HepG2 (cell line): ENCODE measurements around the gene LBX2. TPM values are rescaled to one million over a fixed set of nuclear protein-coding genes. Genes with fewer than 3 reads are reported as not detected.

Experiments
- AFF4 ChIP-seq: sonication (generic); formaldehyde crosslinking; IDR thresholded peaks from 2 replicates; pipeline ENCODE4 v1.4.0; 2020; ENCODE audit warnings: missing genetic modification reagents
- AKAP8 ChIP-seq: sonication (generic); formaldehyde crosslinking; IDR thresholded peaks from 2 replicates; pipeline ENCODE4 v1.5.1; 2020; ENCODE audit warnings: mild to moderate bottlenecking, missing genetic modification reagents
- FOXA1 ChIP-seq, 2 experiments: fragments of 450-650 bp in 1 of 2; sonication (generic) in 1 of 2; formaldehyde crosslinking in 1 of 2; IDR thresholded peaks; 2 replicates each; pipeline versions ENCODE4 v1.4.0 to v1.6.1; 2016 to 2020; ENCODE audit warnings: missing genetic modification reagents in 1 of 2
- MAFK ChIP-seq, 2 experiments: IDR thresholded peaks in 1 of 2; conservative IDR thresholded peaks in 1 of 2; 2 replicates each; pipeline ENCODE4 v1.6.1; 2011; ENCODE audit warnings: improper control_type of control experiment in 2 of 2, low read length in 2 of 2
- MXD4 ChIP-seq: IDR thresholded peaks from 2 replicates; pipeline ENCODE4 v1.6.1; 2016; ENCODE audit warnings: mild to moderate bottlenecking, missing biosample characterization, missing genetic modification reagents
- SYNCRIP ChIP-seq: fragments of 200-400 bp; formaldehyde crosslinking; IDR thresholded peaks from 2 replicates; pipeline ENCODE4 v1.6.1; 2018; ENCODE audit warnings: mild to moderate bottlenecking, low read depth, low read length; ENCODE audit not compliant: insufficient read depth
- TAF1 ChIP-seq: sonication (generic); formaldehyde crosslinking; IDR thresholded peaks from 2 replicates; pipeline ENCODE4 v1.4.0; 2020; ENCODE audit warnings: missing genetic modification reagents
- TEF ChIP-seq: sonication (generic); formaldehyde crosslinking; IDR thresholded peaks from 2 replicates; pipeline ENCODE4 v1.5.0; 2020; ENCODE audit warnings: missing genetic modification reagents
- WIZ ChIP-seq: sonication (generic); formaldehyde crosslinking; IDR thresholded peaks from 2 replicates; pipeline ENCODE4 v1.5.1; 2020; ENCODE audit warnings: mild to moderate bottlenecking, missing genetic modification reagents
- XRCC5 ChIP-seq: fragments of 200-400 bp; formaldehyde crosslinking; optimal IDR thresholded peaks from 2 replicates; pipeline ENCODE3; 2017; ENCODE audit warnings: mild to moderate bottlenecking, low read length
- ZBED4 ChIP-seq: sonication (generic); formaldehyde crosslinking; IDR thresholded peaks from 2 replicates; pipeline ENCODE4 v1.4.0; 2020; ENCODE audit warnings: missing genetic modification reagents, borderline replicate concordance
- ZNF230 ChIP-seq: sonication (generic); formaldehyde crosslinking; IDR thresholded peaks from 2 replicates; pipeline ENCODE4 v1.4.0; 2020; ENCODE audit warnings: mild to moderate bottlenecking, missing genetic modification reagents
- ZNF235 ChIP-seq: sonication (generic); formaldehyde crosslinking; IDR thresholded peaks from 2 replicates; pipeline ENCODE4 v1.8.1; 2023; ENCODE audit warnings: mild to moderate bottlenecking, missing genetic modification reagents, borderline replicate concordance
- ZNF615 ChIP-seq: sonication (generic); formaldehyde crosslinking; IDR thresholded peaks from 2 replicates; pipeline ENCODE4 v1.5.0; 2020; ENCODE audit warnings: mild to moderate bottlenecking, missing genetic modification reagents, borderline replicate concordance
- ZNF740 ChIP-seq: sonication (generic); formaldehyde crosslinking; IDR thresholded peaks from 2 replicates; pipeline ENCODE4 v1.4.0; 2020; ENCODE audit warnings: missing genetic modification reagents
- polyA plus RNA-seq, 8 experiments: library from polyadenylated mRNA; depleted of rRNA in 3 of 8; stranded (reverse) in 7 of 8; unstranded in 1 of 8; fragments of >200 nt; fragmentation: Illumina TruSeq in 4 of 8; extraction: Trizol in 4 of 8; gene quantifications; 2 replicates each; pipeline versions ENCODE4 v1.2.1 to v1.2.3, GENCODE V29; 2011 to 2016; ENCODE audit warnings: low read depth in 4 of 8, missing spikeins in 1 of 8, mixed read lengths in 1 of 8; ENCODE audit not compliant: insufficient read depth in 1 of 8
- total RNA-seq, 5 experiments: library from RNA; depleted of rRNA; stranded (reverse); fragments of >200 nt; fragmentation: Illumina TruSeq; extraction: Trizol; gene quantifications; 2 replicates each; pipeline ENCODE4 v1.2.3, GENCODE V29; 2016; ENCODE audit warnings: low read depth in 1 of 5
- TF ChIP-seq, protein P1 (sequence below): sonication (generic); formaldehyde crosslinking; IDR thresholded peaks from 2 replicates; pipeline ENCODE4 v1.8.1; 2023; ENCODE audit warnings: mild to moderate bottlenecking, missing genetic modification reagents
- TF ChIP-seq, protein P2 (sequence below): sonication (generic); formaldehyde crosslinking; IDR thresholded peaks from 2 replicates; pipeline ENCODE4 v1.5.0; 2020; ENCODE audit warnings: missing genetic modification reagents

Gene LBX2
- total and polyA plus RNA-seq, 2 of the 13 experiments (the other 11 are each of a cell fraction or from before 2014, with no cell fraction given) = 6.4 to 8.1 TPM

DNA sequence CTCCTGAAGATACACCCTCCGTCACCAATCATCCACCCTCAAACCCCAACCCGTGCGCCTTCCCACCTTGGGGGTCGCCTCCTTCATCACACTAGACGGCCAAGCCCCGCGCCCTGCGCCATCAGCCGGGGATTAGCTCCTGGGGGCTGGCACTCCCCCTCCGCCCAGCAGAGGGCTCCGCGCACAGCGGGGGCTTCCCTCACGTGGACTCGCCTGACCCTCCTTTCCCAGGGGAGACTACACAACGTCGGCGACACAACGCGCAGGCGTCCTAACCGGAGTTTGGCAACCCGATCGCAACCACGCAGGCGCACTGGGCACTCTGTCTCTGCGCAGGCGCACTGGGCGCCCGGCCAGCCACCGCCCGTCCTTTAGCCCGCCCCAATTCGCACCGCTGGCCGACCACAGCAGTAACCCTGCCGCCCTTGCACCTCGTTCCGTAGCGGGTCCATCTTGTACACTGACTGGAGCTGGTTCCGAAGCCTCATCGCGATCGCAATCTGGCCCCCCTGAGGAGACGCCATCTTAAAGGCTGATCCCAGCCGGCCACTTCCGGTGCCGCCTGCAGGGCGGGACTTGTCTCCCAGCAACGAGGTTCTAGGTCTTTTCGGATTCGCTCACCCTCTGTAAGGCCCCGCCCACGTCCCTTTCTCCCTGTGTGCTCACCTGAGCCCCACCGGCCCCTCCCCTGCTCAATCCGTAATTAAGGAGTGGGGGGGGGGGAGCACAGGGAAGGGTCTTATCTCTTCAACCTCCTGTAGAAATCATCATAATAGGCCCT lies 7.9 kb upstream of the LBX2 start, which contains the start of gene PCGF1 (continued):
- TF ChIP-seq, protein P1, sequence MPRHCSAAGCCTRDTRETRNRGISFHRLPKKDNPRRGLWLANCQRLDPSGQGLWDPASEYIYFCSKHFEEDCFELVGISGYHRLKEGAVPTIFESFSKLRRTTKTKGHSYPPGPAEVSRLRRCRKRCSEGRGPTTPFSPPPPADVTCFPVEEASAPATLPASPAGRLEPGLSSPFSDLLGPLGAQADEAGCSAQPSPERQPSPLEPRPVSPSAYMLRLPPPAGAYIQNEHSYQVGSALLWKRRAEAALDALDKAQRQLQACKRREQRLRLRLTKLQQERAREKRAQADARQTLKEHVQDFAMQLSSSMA = 0 out of 2 replicates have a peak, but pooled peaks have one; percentile 71
- no peak; the same call in 1 of the 2 replicates for TF ChIP-seq ZBED4
- TF ChIP-seq FOXA1 (IDR thresholded peaks at IDR 0.05) = no peak
- peak; percentile 52; the same call in 1 of the 2 replicates for TF ChIP-seq FOXA1 (CRISPR knock-in tag; IDR thresholded peaks at IDR 0.05)
- TF ChIP-seq MAFK (conservative IDR thresholded peaks at IDR 0.05 in 1 of 2, IDR thresholded peaks at IDR 0.05 in 1 of 2; ENCODE audit: low read length in 2 of 2) = no peak
- TF ChIP-seq WIZ (CRISPR knock-in tag) = no peak; the same call in 1 of the 2 replicates
- TF ChIP-seq, protein P2, sequence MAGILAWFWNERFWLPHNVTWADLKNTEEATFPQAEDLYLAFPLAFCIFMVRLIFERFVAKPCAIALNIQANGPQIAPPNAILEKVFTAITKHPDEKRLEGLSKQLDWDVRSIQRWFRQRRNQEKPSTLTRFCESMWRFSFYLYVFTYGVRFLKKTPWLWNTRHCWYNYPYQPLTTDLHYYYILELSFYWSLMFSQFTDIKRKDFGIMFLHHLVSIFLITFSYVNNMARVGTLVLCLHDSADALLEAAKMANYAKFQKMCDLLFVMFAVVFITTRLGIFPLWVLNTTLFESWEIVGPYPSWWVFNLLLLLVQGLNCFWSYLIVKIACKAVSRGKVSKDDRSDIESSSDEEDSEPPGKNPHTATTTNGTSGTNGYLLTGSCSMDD (CRISPR knock-in tag) = no peak; the same call in 1 of the 2 replicates
- TF ChIP-seq ZNF230 (CRISPR knock-in tag) = peak; percentile 93; the same call in 1 of the 2 replicates
- TF ChIP-seq TEF (CRISPR knock-in tag) = no peak
- peak; percentile 58; the same call in 1 of the 2 replicates for TF ChIP-seq AFF4 (CRISPR knock-in tag)
- TF ChIP-seq XRCC5 = peak; percentile 94
- no peak for TF ChIP-seq SYNCRIP
- TF ChIP-seq ZNF615 (CRISPR knock-in tag) = peak; percentile 55; the same call in 1 of the 2 replicates
- TF ChIP-seq TAF1 (CRISPR knock-in tag) = peak; percentile 91
- peak; percentile 85 for TF ChIP-seq MXD4 (CRISPR knock-in tag)
- TF ChIP-seq AKAP8 (CRISPR knock-in tag) = peak; percentile 96
- no peak for TF ChIP-seq ZNF235
- peak; percentile 90 for TF ChIP-seq ZNF740 (CRISPR knock-in tag)
